Activated CD4-positive, CD25-positive, alpha-beta regulatory T cell treated with anti-CD3 and anti-CD28 coated beads, Interleukin-2, amount 50 U/mL, for 24 hours (primary cell): ENCODE results near the gene TMEM200B.
"Not testable (repeated sequence)": the region's sequence is repeated elsewhere in the genome, so short reads cannot be mapped to it uniquely, and the experiment has no call there.

Source experiments
- ATAC-seq, 2 donors: fragments of 150-1000 bp; cut with Tn5 transposase; one replicate each; pipeline ENCODE4 v1.10.0; 2021; ENCODE audit warnings: mild to moderate bottlenecking in 1 of 2, moderate library complexity in 1 of 2

The TMEM200B gene

DNA sequence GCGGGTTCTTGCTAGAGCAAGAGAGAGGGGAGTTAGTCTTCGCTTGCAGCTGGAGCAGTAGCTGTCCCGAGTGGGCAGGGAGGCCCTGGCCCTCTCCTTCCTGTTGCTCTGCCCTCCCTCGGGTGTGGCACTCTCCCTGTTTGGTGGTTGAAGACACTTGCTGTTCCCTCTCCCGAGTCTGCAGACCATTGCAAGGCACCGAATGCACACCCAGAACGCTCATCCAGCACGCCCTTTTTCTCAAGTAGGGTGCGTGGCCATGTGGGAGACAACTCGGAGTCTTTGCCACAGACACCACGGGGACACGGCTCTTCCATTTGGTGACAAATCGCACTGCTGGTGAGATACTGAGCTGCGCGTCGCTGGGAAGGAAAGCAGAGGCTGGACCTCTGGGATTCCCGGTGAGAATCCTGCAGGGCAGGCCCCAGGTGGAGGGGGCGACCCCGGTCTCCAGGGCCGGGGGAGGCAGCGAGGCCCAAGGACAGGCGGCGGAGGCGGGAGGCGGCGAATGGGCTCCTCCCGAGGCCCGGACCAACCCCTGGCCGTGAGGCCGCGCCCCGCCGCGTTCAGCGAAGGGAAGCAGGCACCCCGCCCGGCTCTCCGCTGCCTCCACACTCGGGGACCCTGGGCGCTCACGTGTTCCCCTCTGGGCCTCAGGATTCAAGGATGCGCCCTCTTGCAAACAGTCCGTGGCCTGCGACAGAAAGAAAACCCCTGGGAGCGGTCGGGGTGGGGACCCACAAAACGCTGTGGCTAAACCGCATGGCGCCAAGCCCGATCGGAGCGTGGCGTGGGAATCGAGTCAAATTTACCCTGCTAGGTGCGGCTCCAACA, 10.4 kb upstream of the TMEM200B start:
- peak in 1 of 2 donors; percentile 33 for ATAC-seq

DNA sequence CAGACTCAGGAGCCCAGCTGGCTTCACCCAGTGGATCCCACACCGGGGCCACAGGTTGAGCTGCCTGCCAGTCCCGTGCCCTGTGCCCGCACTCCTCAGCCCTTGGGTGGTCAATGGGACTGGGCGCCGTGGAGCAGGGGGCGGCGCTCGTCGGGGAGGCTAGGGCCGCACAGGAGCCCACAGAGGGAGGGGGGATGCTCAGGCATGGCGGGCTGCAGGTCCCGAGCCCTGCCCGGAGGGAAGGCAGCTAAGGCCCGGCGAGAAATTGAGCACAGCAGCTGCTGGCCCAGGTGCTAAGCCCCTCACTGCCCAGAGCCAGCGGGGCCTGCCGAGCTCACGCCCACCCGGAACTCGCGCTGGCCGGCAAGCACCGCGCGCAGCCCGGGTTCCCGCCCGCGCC, 7.4 kb upstream of the TMEM200B start:
- not testable (repeated sequence) for ATAC-seq

DNA sequence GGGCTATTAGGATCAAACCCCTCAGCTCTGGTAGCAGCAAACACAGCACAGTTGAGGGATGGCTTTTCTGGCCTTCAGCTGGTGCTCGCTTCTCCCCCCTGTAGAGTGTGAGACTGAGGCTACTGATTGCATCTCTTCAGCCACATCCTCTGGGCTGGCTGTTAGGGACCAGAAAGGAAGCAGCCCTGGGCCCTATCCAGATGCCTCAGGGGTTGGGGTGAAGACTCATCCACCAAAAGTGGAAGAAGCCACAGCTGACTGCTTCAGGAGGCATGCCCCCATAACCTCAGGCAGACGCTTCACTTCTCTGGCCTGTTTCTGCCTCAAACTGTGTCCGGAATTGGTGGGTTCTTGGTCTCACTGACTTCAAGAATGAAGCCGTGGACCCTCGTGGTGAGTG, 6.2 kb upstream of the TMEM200B start:
- no peak for ATAC-seq

- no peak for ATAC-seq
Measured at GRCh38 chr1:29128739-29129138, 5.0 kb upstream of the TMEM200B start.

GRCh38 chr1:29126198-29126597, 2.5 kb upstream of the TMEM200B start:
- no peak for ATAC-seq

DNA sequence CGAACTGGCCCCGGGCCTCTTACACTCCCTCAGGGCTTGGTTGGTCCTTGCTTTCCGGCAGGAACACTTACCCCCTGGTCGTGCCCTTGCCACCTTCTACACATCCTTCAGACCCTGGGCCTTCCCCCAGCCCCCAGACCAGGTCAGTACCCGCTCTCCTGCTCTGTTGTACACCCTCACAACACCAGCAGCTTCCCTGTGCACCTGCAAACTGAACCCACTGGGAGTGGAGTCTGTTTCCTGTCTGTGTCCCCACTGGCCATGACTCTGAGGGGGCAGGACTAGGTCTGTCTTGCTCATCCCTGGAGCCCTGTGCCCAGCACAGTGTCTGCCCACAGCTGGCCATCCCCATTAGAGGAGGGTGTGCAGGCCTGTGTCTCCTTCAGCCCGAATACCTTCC, 2.1 kb upstream of the TMEM200B start:
- no peak for ATAC-seq

GRCh38 chr1:29125237-29125641, 1.5 kb upstream of the TMEM200B start:
- no peak for ATAC-seq

- ATAC-seq, result peak; percentile 46 to 49
Measured at GRCh38 chr1:29124366-29125236, 898 bp upstream of the TMEM200B start.

DNA sequence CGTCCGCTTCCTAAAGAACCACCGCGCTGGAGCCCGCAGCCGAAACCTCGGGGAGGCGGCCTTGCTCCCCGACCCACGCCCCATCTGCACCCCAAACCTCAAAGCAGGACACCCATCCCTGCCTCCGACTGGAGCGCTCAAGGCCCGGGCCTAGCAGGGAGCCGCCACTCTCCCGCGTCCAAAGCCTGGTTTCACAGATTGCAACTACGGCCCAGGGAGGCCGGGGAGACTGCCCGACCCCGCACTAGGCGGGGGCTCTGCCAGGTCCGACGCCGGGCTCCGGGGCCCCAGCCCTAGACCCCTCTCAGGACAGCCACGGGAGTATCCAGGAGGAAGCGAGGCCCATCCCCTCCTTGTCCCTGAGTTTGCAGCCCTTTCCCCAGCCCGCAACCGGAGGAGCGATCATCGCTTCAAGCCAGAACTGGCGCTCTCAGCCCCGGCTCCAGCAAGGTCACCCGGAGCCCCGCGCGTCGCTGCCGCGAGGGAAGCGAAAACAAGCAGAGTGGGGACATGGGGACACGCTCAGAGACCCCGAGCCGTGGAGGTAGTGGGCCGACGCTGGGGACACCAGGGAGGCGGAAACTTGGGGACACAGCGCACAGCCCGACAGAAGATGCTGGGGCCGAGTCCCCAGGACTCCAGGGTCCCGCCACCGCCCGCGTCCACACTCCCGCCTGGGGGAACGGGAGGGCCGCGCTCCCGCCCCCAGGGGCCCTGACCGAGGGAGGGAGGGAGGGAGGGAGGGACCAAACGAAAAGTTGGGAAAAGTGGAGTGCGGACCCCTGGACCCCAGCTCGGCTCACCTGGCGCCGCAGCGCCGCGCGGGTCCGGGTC, 433 bp downstream of the TMEM200B start:
- ATAC-seq, result no peak

DNA sequence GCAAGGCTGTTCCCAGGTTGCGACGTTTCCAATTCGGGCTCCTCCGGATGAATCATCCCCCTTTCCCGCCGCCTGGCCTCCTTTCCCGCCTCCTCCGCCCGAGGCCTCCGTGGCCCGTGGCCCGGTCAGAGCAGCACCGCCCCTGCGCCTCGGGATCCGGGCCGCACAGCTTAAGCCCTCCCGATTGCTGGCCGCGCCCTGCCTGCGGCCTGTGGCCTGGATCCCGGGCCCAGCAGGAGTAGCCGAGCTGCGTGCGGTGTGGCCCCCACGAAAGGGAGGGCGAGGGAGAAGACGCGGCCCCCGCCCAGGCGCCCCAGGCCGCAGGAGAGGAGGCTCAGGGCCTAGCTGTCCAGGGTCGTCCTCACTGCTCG, 1.0 kb downstream of the TMEM200B start:
- ATAC-seq, result no peak

- ATAC-seq, result no peak
Measured at GRCh38 chr1:29121936-29122681, 1.6 kb downstream of the TMEM200B start.

- ATAC-seq, result peak; percentile 5 to 8
Measured at GRCh38 chr1:29121516-29121935, 2.2 kb downstream of the TMEM200B start.

GRCh38 chr1:29120947-29121485, 2.7 kb downstream of the TMEM200B start:
- ATAC-seq, result peak; percentile 77 to 84

DNA sequence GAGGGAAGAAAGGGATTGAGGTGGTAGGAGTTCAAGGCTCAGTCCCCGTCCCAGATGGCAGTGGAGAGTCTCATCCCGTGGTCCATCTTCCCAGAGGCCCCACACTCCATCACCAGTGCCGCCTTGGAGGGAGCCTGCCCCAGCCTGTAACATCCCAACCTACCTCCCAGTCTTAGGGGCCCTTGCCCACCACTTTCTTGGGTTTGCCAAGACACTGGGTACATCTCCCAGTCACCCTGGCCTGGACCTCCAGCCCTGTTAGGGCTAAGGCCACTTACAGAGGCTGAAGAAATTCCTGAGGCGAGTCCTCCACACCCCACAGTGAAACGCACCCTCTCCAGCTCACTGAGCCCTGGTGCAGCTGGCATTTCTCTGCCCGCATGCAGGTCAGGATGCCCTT, 3.3 kb downstream of the TMEM200B start:
- ATAC-seq, result no peak

DNA sequence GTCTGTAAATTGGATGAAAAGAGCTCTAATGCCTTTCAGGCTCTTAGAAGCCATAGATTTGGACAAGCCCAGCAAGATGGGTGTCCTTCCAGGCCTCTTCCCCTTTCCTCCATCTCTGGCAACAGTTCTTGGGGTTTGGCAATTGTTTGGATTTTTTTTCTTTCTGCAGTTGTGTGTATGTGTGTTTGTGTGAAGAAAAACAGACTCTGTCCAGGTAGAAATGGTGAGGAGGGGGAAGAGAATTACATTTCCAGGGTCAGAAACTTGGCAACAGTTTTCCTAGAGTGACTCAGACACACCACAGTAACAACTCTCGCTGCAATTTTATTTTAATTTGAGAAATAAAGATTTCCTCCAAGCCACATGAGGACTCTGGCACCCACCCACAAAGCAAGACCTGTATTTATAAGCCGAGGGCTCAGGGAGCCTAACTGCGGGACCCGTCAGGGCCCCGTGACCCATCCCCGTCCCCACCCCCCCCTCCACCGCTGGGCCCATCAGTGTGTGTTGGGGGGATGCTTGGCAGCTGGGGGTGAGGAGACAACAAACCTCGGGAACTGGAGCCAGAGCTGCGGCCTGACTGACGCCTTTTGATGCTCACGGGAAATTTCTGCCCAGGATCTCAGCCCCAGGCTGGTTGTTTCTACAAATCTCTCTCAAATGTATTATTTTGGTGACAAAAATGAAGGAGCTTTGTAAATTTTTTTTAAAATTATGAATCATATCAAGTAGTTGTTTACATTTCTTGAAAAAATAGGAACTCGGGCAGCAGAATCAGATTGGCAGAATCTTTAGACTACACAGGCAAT, 4.4 kb downstream of the TMEM200B start:
- ATAC-seq, result no peak

DNA sequence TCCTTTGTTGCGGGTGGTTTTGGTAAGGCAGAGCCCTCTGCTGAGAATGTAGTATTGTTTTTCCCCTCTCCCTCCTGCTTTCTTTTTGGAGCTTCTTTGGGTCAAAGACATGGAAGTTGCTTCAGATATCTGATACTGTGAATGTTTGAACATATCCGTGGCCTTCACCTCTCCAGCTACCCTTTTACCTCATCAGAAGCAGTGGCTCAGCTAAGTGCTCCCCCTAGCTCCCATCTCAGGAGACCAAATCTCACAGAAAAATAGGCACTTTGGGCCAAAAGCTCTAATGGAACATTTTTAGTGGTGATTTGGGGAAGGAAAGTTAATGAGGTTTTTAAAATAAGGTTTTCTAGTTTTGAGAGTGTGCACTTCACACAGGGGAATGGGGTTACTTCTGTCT, 6.3 kb downstream of the TMEM200B start:
- ATAC-seq, result no peak

- ATAC-seq, result no peak
Measured at GRCh38 chr1:29114654-29115053, 9.0 kb downstream of the TMEM200B start.

GRCh38 chr1:29113413-29114117, 10.1 kb downstream of the TMEM200B start:
- no peak for ATAC-seq

GRCh38 chr1:29112705-29113412, 10.8 kb downstream of the TMEM200B start:
- no peak for ATAC-seq

- ATAC-seq, result not testable (repeated sequence)
Measured at GRCh38 chr1:29108041-29108440, 15.7 kb downstream of the TMEM200B start.
